ENCODE results near the gene EEFSEC. TPM values are rescaled to one million over a fixed set of nuclear protein-coding genes. Genes with fewer than 3 reads are reported as not detected.

EEFSEC gene
- total RNA-seq, 1 donor from 2014 or later: 8.6 TPM

- peak; percentile 35 for DNase-seq (ENCODE audit: low read depth)
Measured at GRCh38 chr3:128435058-128435457, 281.8 kb downstream of the EEFSEC start.

- no peak for DNase-seq (ENCODE audit: low read depth)
Measured at GRCh38 chr3:128435561-128435960, 282.3 kb downstream of the EEFSEC start.

GRCh38 chr3:128436214-128436613 is 282.9 kb downstream of the EEFSEC start:
- no peak for DNase-seq (ENCODE audit: low read depth)

GRCh38 chr3:128438488-128439072 is 285.3 kb downstream of the EEFSEC start:
- no peak for DNase-seq (ENCODE audit: low read depth)

- DNase-seq (ENCODE audit: low read depth): no peak
Measured at GRCh38 chr3:128439226-128439625, 285.9 kb downstream of the EEFSEC start.

- no peak for DNase-seq (ENCODE audit: low read depth)
Measured at GRCh38 chr3:128442070-128442469, 288.8 kb downstream of the EEFSEC start.

- no peak for DNase-seq (ENCODE audit: low read depth)
Measured at GRCh38 chr3:128442949-128443348, 289.7 kb downstream of the EEFSEC start.

GRCh38 chr3:128443771-128444170 is 290.5 kb downstream of the EEFSEC start:
- no peak for DNase-seq (ENCODE audit: low read depth)

GRCh38 chr3:128445357-128445756 is 292.1 kb downstream of the EEFSEC start:
- no peak for DNase-seq (ENCODE audit: low read depth)

GRCh38 chr3:128446821-128447220 is 293.5 kb downstream of the EEFSEC start:
- DNase-seq (ENCODE audit: low read depth): no peak

GRCh38 chr3:128447561-128448013 is 294.3 kb downstream of the EEFSEC start:
- no peak for DNase-seq (ENCODE audit: low read depth)

- no peak for DNase-seq (ENCODE audit: low read depth)
Measured at GRCh38 chr3:128448491-128448890, 295.2 kb downstream of the EEFSEC start.

- no peak for DNase-seq (ENCODE audit: low read depth)
Measured at GRCh38 chr3:128449111-128449638, 295.9 kb downstream of the EEFSEC start.

GRCh38 chr3:128452120-128452519 is 298.8 kb downstream of the EEFSEC start:
- DNase-seq (ENCODE audit: low read depth): no peak

- DNase-seq (ENCODE audit: low read depth): no peak
Measured at GRCh38 chr3:128452678-128453275, 299.5 kb downstream of the EEFSEC start.

GRCh38 chr3:128453501-128454309 is 300.4 kb downstream of the EEFSEC start:
- no peak for DNase-seq (ENCODE audit: low read depth)

GRCh38 chr3:128454310-128454618 is 301.0 kb downstream of the EEFSEC start:
- DNase-seq (ENCODE audit: low read depth): no peak

- DNase-seq (ENCODE audit: low read depth): no peak
Measured at GRCh38 chr3:128455116-128455515, 301.8 kb downstream of the EEFSEC start.

GRCh38 chr3:128455786-128456748 is 302.8 kb downstream of the EEFSEC start:
- no peak for DNase-seq (ENCODE audit: low read depth)

- DNase-seq (ENCODE audit: low read depth): no peak
Measured at GRCh38 chr3:128456776-128457715, 303.8 kb downstream of the EEFSEC start.

Data from myocyte (in vitro differentiated cells).